Measurements from ENCODE around the gene AKNA. TPM values are rescaled to one million over a fixed set of nuclear protein-coding genes. Genes with fewer than 3 reads are reported as not detected.

Gene AKNA
- total RNA-seq, 1 experiment from 2014 or later, result 20.6 TPM

DNA sequence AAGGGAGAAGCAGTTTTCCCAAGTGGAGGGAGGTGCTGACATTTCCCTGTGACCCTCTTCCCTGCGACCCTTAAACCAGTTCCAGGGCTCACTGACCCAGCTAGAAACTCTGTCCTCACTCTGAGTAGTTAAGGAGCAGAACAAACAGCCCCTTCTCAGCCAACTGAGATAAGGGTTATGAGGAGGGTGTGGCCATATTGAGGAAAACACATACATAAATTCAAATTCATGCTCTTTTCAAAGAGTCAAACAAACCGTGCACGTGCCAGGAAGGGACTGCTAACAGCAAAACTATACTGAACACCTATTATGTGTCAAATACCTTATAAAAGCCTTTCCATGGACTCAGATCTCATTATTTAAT is 4.9 kb upstream of the AKNA start:
- ATAC-seq, result peak; percentile 25; the same call in 1 of the 2 replicates
- POLR2A ChIA-PET, result no interaction called here

More for the DNA sequence above, 4.9 kb upstream of the AKNA start:
- DNase-seq (ENCODE audit: low read depth, low spot score), result no peak
- BruUV-seq (replicated peaks), result no TSS peak
- Histone ChIP-seq H4K20me1 (ENCODE audit: insufficient read depth) (no peaks in the 10 kb centered on the region), H3K4me1 (ENCODE audit: control insufficient read depth in 1 of 2, insufficient read depth in 2 of 2, low read length in 2 of 2) (peaks cover 10 to 22% of the 10 kb centered on the region in 2 experiments; a peak in 3 of 4 replicates), H3K4me2 (ENCODE audit: low read length) (peak overlapping the region; percentile 17; the same call in 1 of the 2 replicates), H3K4me3 (replicated peaks in 1 of 2; ENCODE audit: low read depth in 1 of 2, low read length in 2 of 2) (no peak overlapping the region), H3K9ac (ENCODE audit: low read length) (no peak overlapping the region), H3K36me3 (ENCODE audit: control insufficient read depth in 1 of 2, insufficient read depth in 2 of 2, low read length in 2 of 2) (no peaks in the 10 kb centered on the region), H3K9me2 (ENCODE audit: insufficient read depth) (no peaks in the 10 kb centered on the region), H3K27ac (ENCODE audit: low read depth, low read length) (no peak overlapping the region), H2AFZ (ENCODE audit: low read depth, low read length, poor library complexity, severe bottlenecking) (no peak overlapping the region), H3K9me3 (ENCODE audit: control insufficient read depth in 1 of 2, insufficient read depth in 1 of 2, low read depth in 1 of 2, low read length in 2 of 2) (no peaks in the 10 kb centered on the region), H3K27me3 (ENCODE audit: insufficient read depth, low read length) (no peaks in the 10 kb centered on the region), H3K79me2 (ENCODE audit: insufficient read depth, low read length) (no peaks in the 10 kb centered on the region)
- intact Hi-C loops (cut with micrococcal nuclease), result no loop called here
- RAD21 ChIA-PET (ENCODE audit: low non-redundant PET in 1 of 2, low total read pairs in 2 of 2, uncharacterized antibody in 2 of 2, unreplicated experiment in 2 of 2), result no interaction called here
- CTCF ChIA-PET, result interaction anchor here (1.4 kb wide), 1 partner anchor 13 kb away, joined by 4 read pairs; no protein-coding TSS in a partner anchor
- TF ChIP-seq EGR1 (IDR thresholded peaks at IDR 0.05; ENCODE audit: low read depth) (no peak), EZH2phosphoT487 (IDR thresholded peaks at IDR 0.05; ENCODE audit: borderline replicate concordance) (no peak), EZH2 (IDR thresholded peaks at IDR 0.05) (no peak), POLR2A (IDR thresholded peaks at IDR 0.05; ENCODE audit: borderline replicate concordance, extremely low read depth, insufficient read depth, insufficient read length) (no peak), YY1 (IDR thresholded peaks at IDR 0.05; ENCODE audit: extremely low read depth, insufficient replicate concordance, low read depth, low read length) (no peak), ELF1 (IDR thresholded peaks at IDR 0.05; ENCODE audit: borderline replicate concordance, low read depth) (no peak), SP1 (IDR thresholded peaks at IDR 0.05; ENCODE audit: low read depth) (no peak), JUND (IDR thresholded peaks at IDR 0.05) (no peak), SRF (IDR thresholded peaks at IDR 0.05; ENCODE audit: low read depth) (no peak), FOSL1 (IDR thresholded peaks at IDR 0.05; ENCODE audit: low read depth) (no peak), RAD21 (IDR thresholded peaks at IDR 0.05; ENCODE audit: low read depth) (no peak)
- TF ChIP-seq, protein P1, sequence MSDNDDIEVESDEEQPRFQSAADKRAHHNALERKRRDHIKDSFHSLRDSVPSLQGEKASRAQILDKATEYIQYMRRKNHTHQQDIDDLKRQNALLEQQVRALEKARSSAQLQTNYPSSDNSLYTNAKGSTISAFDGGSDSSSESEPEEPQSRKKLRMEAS (IDR thresholded peaks at IDR 0.05), result no peak
- TF ChIP-seq, protein P2, sequence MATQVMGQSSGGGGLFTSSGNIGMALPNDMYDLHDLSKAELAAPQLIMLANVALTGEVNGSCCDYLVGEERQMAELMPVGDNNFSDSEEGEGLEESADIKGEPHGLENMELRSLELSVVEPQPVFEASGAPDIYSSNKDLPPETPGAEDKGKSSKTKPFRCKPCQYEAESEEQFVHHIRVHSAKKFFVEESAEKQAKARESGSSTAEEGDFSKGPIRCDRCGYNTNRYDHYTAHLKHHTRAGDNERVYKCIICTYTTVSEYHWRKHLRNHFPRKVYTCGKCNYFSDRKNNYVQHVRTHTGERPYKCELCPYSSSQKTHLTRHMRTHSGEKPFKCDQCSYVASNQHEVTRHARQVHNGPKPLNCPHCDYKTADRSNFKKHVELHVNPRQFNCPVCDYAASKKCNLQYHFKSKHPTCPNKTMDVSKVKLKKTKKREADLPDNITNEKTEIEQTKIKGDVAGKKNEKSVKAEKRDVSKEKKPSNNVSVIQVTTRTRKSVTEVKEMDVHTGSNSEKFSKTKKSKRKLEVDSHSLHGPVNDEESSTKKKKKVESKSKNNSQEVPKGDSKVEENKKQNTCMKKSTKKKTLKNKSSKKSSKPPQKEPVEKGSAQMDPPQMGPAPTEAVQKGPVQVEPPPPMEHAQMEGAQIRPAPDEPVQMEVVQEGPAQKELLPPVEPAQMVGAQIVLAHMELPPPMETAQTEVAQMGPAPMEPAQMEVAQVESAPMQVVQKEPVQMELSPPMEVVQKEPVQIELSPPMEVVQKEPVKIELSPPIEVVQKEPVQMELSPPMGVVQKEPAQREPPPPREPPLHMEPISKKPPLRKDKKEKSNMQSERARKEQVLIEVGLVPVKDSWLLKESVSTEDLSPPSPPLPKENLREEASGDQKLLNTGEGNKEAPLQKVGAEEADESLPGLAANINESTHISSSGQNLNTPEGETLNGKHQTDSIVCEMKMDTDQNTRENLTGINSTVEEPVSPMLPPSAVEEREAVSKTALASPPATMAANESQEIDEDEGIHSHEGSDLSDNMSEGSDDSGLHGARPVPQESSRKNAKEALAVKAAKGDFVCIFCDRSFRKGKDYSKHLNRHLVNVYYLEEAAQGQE (IDR thresholded peaks at IDR 0.05; ENCODE audit: low read depth), result no peak
